HG02981 (cell line): Measurements from ENCODE around the gene NXNL1.
"Not testable (repeated sequence)": the region's sequence is repeated elsewhere in the genome, so short reads cannot be mapped to it uniquely, and the experiment has no call there.

Experiments used
- ATAC-seq: cut with Tn5 transposase; IDR thresholded peaks from one replicate; pipeline ENCODE4 v1.9.1; 2021; ENCODE audit warnings: mild to moderate bottlenecking, moderate library complexity; ENCODE audit not compliant: unreplicated experiment

The NXNL1 gene

GRCh38 chr19:17486545-17487240 is 26.0 kb upstream of the NXNL1 start:
- ATAC-seq = no peak

- no peak for ATAC-seq
Measured at GRCh38 chr19:17484520-17485185, 23.9 kb upstream of the NXNL1 start.

- no peak for ATAC-seq
Measured at GRCh38 chr19:17483605-17484002, 22.9 kb upstream of the NXNL1 start.

GRCh38 chr19:17482877-17483604 is 22.3 kb upstream of the NXNL1 start:
- ATAC-seq = no peak

GRCh38 chr19:17481986-17482385 is 21.3 kb upstream of the NXNL1 start:
- no peak for ATAC-seq

DNA sequence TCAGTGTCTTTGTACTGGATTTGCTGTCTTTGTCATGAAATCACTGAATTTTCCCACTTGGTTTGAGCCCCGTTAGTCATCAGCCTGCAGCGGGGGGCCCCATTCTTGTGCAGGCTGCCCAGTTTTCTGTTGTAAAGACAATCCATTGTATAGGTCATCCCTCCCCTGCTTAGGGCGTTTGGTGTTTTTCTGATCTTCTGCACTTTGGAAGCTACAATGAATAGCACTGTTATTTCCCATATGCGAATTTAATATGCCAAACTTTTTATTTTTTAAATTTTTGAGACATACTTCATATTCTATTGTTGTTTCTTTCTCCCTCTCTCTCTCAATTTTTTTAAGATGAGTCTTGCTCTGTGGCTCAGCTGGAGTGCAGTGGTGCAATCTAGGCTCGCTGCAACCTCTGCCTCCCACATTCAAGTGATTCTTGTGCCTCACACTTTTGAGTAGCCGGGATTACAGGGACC is 18.6 kb upstream of the NXNL1 start:
- ATAC-seq = no peak

DNA sequence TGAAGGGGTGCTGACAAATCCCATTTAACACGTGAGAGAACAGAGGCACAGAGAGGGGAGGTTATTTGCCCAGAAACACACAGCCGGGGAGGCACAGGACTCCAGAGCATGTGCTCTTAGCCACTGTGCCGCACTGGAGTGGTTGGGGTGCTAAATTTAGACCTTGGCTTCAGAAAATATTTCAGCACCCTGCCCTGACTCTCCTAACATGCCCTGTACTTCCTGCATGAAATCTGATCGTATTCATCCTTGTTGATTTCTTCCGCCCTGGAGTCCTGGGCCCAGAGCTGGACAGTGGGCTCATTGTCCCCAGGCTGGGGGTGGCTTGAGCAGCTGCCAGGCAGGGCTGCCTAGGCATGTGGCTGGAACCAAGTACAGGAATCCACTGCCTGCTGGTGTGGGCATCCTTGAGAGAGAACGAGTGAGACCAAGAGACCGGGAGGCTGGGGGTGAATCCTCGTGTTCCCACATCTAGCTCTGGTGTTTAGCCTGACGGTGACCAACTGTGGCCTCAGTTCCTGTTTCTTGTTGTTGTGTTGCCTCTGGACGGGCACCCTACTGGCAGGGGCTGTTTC is 14.9 kb upstream of the NXNL1 start:
- no peak for ATAC-seq

- not testable (repeated sequence) for ATAC-seq
Measured at GRCh38 chr19:17475011-17475540, 14.3 kb upstream of the NXNL1 start.

- no peak for ATAC-seq
Measured at GRCh38 chr19:17473041-17473440, 12.3 kb upstream of the NXNL1 start.

DNA sequence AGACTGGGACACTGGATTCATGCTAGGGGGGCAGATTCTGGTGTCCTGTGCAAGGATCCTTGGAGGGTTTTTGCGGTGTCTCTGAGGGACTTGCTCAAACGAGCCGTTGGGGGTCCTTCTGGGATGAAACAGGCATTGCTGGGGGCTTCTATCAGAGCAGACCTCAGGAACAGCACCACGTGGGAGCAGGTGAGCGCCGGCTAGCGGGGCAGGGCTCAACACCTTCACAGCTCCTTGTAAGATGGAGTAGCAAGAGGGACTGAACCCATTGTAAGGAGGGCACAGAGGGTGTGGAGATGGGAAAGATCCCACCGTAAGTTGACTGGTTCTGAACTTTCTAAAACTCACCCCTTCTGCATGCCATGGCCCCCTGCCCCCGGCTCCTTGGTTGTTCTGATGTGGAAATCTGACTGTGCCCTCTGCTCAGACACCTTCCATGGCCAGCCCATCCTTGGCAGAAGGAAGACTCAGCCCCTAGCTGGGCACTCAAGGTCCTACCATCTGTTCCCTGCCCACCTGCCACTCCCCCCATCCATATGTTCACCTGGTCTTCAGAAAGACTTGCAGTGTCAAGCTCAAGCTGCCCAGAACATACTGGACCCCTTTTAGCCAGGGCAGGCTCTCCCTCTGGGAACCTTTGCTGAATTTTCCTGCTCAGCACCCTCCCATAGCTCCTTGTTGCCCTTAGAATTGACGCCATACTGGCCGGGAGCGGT is 10.8 kb upstream of the NXNL1 start:
- no peak for ATAC-seq

DNA sequence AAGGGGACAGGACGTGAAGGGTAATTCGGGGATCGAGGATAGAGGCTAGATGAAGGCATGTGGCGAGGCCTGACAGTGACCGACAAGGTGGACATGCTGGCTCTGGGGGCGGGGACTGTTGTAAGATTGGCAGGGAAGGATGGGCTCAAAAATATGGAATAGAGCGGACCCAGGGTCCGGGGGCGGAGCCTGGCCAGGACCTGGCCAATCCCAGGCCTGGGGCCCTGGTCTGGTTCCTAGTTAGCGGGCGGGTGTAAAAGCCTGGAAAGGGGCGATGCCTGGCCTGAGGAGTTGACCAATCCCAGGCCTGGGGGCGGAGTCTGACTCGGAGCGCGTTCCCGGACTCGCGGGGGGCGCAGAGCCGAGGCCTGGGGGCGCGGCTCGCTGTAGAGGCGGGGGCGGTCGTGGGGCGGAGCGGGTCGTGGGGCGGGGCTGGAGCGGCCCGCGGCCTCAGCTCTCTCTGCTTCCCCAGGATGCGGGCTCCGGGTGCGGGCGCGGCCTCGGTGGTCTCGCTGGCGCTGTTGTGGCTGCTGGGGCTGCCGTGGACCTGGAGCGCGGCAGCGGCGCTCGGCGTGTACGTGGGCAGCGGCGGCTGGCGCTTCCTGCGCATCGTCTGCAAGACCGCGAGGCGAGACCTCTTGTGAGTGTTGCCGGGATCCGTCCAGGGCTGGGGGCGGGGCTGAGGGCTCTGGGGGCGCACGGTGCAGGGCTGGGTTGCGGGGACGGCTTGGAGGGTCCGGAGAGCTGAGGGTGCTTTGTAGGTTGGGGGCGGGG is 9.5 kb upstream of the NXNL1 start, which contains the start of gene SLC27A1:
Gene SLC27A1 (plus strand): TSS at position 457 of the 774 bp plus-strand sequence. CDS start 17 bp downstream, at position 474.
- peak; percentile 82 for ATAC-seq

DNA sequence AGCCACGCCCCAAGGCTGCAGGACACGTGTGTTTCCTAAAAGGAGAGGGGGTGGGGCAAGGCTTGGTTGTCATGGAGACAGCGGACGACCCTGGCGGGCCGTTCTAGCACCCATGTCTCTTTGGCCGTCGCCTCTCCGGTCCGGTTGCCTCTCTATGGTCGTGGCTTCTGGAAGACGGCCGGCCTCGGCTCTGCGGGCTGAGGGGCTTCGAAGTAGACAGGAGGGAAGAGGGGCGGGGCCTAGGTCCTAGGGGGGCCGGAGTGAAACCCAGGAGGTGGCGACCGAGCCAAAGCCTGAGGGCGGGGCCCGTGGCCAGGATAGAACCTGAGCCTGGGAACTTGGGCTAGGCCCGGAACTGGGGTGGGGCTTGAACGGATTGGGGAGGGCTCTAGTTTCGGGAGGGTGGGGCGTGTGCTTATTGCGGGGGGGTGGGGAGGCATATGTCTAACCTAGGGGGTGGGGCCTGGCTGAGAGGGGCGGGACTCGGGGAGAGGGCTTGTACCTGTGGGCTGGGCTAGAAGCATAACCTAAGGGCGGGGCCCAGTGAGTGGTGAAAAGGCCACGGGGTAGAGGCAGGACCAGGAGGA is 8.8 kb upstream of the NXNL1 start:
- peak; percentile 40 for ATAC-seq

GRCh38 chr19:17469092-17469480 is 8.4 kb upstream of the NXNL1 start:
- no peak for ATAC-seq

- no peak for ATAC-seq
Measured at GRCh38 chr19:17468302-17469091, 7.8 kb upstream of the NXNL1 start.

DNA sequence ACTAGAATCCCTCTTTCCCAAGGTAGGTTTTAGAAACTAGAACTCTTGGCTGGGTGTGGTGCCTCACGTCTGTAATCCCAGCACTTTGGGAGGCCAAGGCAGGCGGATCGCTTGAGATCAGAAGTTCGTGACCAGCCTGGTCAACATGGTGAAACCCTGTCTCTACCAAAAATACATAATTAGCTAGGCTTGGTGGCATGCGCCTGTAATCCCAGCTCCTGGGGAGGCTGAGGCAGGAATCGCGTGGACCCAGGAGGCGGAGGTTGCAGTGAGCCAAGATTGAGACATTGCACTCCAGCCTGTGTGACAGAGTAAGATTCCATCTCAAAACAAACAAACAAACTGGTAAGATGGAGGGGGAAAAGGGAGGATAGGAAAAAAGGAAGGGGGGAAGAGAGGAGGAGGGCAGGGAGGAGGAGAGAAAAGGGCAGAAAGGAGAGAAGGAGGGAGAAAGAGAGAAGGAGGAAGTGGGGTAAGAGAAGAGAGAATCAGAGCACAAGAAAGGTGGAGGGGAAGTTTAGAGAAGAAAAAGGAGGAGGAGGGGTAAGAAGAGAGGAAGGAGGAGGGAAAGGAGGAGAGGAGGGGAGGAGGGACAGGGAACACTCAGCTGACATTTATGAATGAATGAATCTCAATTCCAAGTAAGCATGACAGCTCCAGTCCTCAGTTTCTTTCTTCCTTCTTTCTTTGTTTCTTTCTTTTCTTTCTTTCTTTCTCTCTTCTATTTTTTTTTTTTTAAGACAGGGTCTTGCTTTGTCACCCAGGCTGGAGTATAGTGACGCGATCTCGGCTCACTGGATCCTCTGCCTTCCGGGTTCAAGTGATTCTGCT is 7.0 kb upstream of the NXNL1 start:
- ATAC-seq = no peak

DNA sequence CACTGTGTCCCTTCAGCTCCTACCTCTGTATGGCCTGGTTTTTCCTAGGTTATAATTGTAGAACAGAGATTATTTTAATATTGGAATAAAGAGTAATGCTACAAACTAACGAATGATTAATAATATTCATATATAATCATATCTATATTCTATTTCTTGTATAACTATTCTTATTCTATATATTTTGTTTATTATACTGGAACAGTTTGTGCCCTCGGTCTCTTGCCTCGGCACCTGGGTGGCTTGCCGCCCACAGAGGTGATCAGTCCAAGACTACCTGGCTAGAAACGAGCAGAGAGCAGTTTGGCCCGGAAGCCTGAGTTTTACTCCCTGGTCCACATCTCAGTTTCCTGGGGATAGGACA is 5.7 kb upstream of the NXNL1 start:
- no peak for ATAC-seq

- ATAC-seq = no peak
Measured at GRCh38 chr19:17458970-17459369, 1.8 kb downstream of the NXNL1 start.

DNA sequence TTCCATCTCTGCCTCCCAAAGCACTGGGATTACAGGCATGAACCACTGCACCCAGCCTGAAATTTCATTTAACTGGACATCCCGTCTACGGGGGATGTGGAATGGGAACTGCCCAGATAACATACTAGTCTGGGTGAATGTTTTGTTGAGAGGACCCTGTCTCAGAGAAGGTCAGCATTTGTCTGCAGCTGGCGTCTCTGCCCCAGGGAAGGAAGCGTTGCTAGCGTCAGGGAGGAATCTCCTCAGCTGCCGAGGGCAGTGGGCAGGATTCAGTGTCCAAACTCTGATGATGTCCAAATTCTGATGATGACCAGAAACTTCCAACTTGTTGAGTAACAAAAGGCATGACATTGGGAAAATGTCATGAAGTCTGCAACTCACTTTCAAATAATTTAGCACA is 3.1 kb downstream of the NXNL1 start:
- ATAC-seq = no peak
